GM12891 (cell line): ENCODE results near the gene TCF12. TPM values are rescaled to one million over a fixed set of nuclear protein-coding genes. Genes with fewer than 3 reads are reported as not detected.

ENCODE experiments used
- DNase-seq: peaks from one replicate; pipeline ENCODE4 v3.0.0; 2011; ENCODE audit warnings: low spot score; ENCODE audit not compliant: insufficient read length
- FAIRE-seq: peaks from 2 replicates; lab custom pipeline; 2011; peaks lifted over from hg19 to GRCh38; lab: Jason Lieb, UNC
- PAX5 ChIP-seq: IDR thresholded peaks from 2 replicates; pipeline ENCODE4 v1.6.1; 2011; ENCODE audit warnings: low read length, moderate library complexity, mild to moderate bottlenecking; ENCODE audit not compliant: insufficient read depth, severe bottlenecking
- POLR2A ChIP-seq: IDR thresholded peaks from 2 replicates; pipeline ENCODE4 v1.6.1; 2011; ENCODE audit warnings: low read depth, low read length, control low read depth
- POLR2AphosphoS5 ChIP-seq: IDR thresholded peaks from 2 replicates; pipeline ENCODE4 v1.6.1; 2011; ENCODE audit warnings: low read depth, low read length, control low read depth
- POU2F2 ChIP-seq: IDR thresholded peaks from 2 replicates; pipeline ENCODE4 v1.6.1; 2011; ENCODE audit warnings: low read depth, mild to moderate bottlenecking, control low read depth, low read length, moderate library complexity
- SPI1 ChIP-seq: IDR thresholded peaks from 2 replicates; pipeline ENCODE4 v1.6.1; 2011; ENCODE audit warnings: low read depth, low read length, control low read depth
- TAF1 ChIP-seq: IDR thresholded peaks from 2 replicates; pipeline ENCODE4 v1.6.1; 2011; ENCODE audit warnings: low read depth, low read length, control low read depth
- polyA plus RNA-seq: library from polyadenylated mRNA; unstranded; fragments of >200 nt; gene quantifications from one replicate; pipeline ENCODE4 v1.2.1, GENCODE V29; 2012; ENCODE audit warnings: low read depth, missing spikeins, inconsistent platforms; ENCODE audit not compliant: missing spikeins

Gene TCF12
- 15.4 TPM for polyA plus RNA-seq

GRCh38 chr15:56918046-56918938 is at the start of gene TCF12:
TSS of gene TCF12 (plus strand) at chr15:56918644. CDS start at chr15:56919914, 1,270 bp downstream.
- no peak for TF ChIP-seq POLR2A
- no peak for TF ChIP-seq POLR2AphosphoS5
- no peak for TF ChIP-seq PAX5
- TF ChIP-seq TAF1 = peak; percentile 79; the same call in 1 of the 2 replicates
- TF ChIP-seq POU2F2 = no peak
- TF ChIP-seq SPI1 = peak; percentile 12; the same call in 1 of the 2 replicates

GRCh38 chr15:56869573-56869972 is 48.9 kb upstream of the TCF12 start:
- no peak for TF ChIP-seq TAF1
- TF ChIP-seq SPI1 = no peak
- no peak for TF ChIP-seq POLR2A
- no peak for TF ChIP-seq PAX5
- TF ChIP-seq POU2F2 = no peak
- TF ChIP-seq POLR2AphosphoS5 = no peak
- DNase-seq (no peak), FAIRE-seq (no peak)

More at GRCh38 chr15:56918046-56918938, at the start of gene TCF12:
- peak; percentile 82 for DNase-seq
- FAIRE-seq = peak; percentile 88

- no peak for FAIRE-seq
- TF ChIP-seq POU2F2 (no peak), PAX5 (no peak), POLR2AphosphoS5 (no peak), TAF1 (no peak), SPI1 (no peak), POLR2A (no peak)
- no peak for DNase-seq
Observed at GRCh38 chr15:56871185-56871584, 47.3 kb upstream of the TCF12 start.

GRCh38 chr15:56871867-56872266 is 46.6 kb upstream of the TCF12 start:
- no peak for DNase-seq
- TF ChIP-seq POU2F2 (no peak), PAX5 (no peak)
- FAIRE-seq = no peak

- TF ChIP-seq POU2F2 = no peak
- no peak for TF ChIP-seq POLR2A
- no peak for TF ChIP-seq POLR2AphosphoS5
- DNase-seq (no peak), FAIRE-seq (no peak)
Observed at GRCh38 chr15:56877255-56877970, 41.0 kb upstream of the TCF12 start.

GRCh38 chr15:56879502-56879901 is 38.9 kb upstream of the TCF12 start:
- FAIRE-seq = no peak
- TF ChIP-seq POLR2A = no peak
- no peak for TF ChIP-seq SPI1
- TF ChIP-seq POU2F2 = no peak
- no peak for TF ChIP-seq POLR2AphosphoS5
- no peak for TF ChIP-seq PAX5
- TF ChIP-seq TAF1 = no peak

GRCh38 chr15:56883088-56883487 is 35.4 kb upstream of the TCF12 start:
- TF ChIP-seq POU2F2 = no peak
- TF ChIP-seq TAF1 = no peak
- TF ChIP-seq POLR2AphosphoS5 = no peak
- no peak for TF ChIP-seq PAX5
- TF ChIP-seq SPI1 = no peak
- TF ChIP-seq POLR2A = no peak
- no peak for FAIRE-seq

More at GRCh38 chr15:56879502-56879901, 38.9 kb upstream of the TCF12 start:
- DNase-seq = no peak

GRCh38 chr15:56886363-56886931 is 32.0 kb upstream of the TCF12 start:
- peak; percentile 76 for FAIRE-seq
- no peak for DNase-seq
- TF ChIP-seq SPI1 (no peak), POLR2AphosphoS5 (no peak), PAX5 (no peak), POLR2A (no peak), POU2F2 (no peak), TAF1 (no peak)

More at GRCh38 chr15:56883088-56883487, 35.4 kb upstream of the TCF12 start:
- DNase-seq = no peak

GRCh38 chr15:56886932-56887781 is 31.3 kb upstream of the TCF12 start:
- TF ChIP-seq TAF1 = peak; percentile 68
- TF ChIP-seq SPI1 = 0 out of 2 replicates have a peak, but pooled peaks have one; percentile 1
- TF ChIP-seq POU2F2 = peak; percentile 62
- TF ChIP-seq POLR2AphosphoS5 = peak; percentile 59; the same call in 1 of the 2 replicates
- TF ChIP-seq POLR2A = peak; percentile 77
- TF ChIP-seq PAX5 = no peak
- FAIRE-seq = peak; percentile 96
- DNase-seq = peak; percentile 72
